Measurements from ENCODE around the gene KRTAP5-11.
"Not testable (repeated sequence)": the region's sequence is repeated elsewhere in the genome, so short reads cannot be mapped to it uniquely, and the experiment has no call there.

DNA sequence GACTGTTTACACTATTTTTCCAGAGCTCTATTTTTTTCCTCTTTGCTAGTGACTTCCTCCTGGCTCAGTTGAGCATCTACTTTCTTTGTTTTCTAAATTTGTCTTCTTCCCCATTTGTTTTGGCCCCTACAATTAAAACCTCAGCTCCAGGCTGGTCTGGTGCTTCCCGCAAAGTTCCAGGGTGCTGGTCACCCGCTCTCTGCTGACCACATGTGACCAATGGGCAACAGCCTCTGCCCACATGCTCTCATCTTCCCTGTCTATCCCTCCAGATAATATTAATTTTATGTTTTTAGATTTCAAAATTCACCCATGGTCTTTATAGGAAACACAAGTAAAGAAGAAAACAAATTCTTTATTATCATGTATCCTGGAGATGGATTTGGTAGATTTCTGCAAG is 294 bp upstream of the KRTAP5-11 start:
- TF ChIP-seq, protein P1, sequence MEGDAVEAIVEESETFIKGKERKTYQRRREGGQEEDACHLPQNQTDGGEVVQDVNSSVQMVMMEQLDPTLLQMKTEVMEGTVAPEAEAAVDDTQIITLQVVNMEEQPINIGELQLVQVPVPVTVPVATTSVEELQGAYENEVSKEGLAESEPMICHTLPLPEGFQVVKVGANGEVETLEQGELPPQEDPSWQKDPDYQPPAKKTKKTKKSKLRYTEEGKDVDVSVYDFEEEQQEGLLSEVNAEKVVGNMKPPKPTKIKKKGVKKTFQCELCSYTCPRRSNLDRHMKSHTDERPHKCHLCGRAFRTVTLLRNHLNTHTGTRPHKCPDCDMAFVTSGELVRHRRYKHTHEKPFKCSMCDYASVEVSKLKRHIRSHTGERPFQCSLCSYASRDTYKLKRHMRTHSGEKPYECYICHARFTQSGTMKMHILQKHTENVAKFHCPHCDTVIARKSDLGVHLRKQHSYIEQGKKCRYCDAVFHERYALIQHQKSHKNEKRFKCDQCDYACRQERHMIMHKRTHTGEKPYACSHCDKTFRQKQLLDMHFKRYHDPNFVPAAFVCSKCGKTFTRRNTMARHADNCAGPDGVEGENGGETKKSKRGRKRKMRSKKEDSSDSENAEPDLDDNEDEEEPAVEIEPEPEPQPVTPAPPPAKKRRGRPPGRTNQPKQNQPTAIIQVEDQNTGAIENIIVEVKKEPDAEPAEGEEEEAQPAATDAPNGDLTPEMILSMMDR (IDR thresholded peaks at IDR 0.05), result not testable (repeated sequence)
- TF ChIP-seq EZH2 (IDR thresholded peaks at IDR 0.05), result not testable (repeated sequence)

Measured in neural progenitor cell (in vitro differentiated cells).